RWPE1 (cell line): ENCODE data around the gene KCNN3.

Experiments used
- CTCF ChIA-PET: fragments of 350-600 bp; sonication (Branson Sonifier 250); formaldehyde crosslinking; extraction: SDS; loops from one replicate; lab custom pipeline; 2021; lab: Yijun Ruan, JAX
- POLR2A ChIA-PET: fragments of 400-600 bp; formaldehyde crosslinking; extraction: SDS; loops from one replicate; lab custom pipeline; 2020; ENCODE audit warnings: antibody characterized with exemption; ENCODE audit not compliant: low non-redundant PET; lab: Yijun Ruan, JAX
- DNase-seq: peaks from one replicate; pipeline ENCODE4 v3.0.0; 2012; ENCODE audit warnings: low spot score
- H3K27ac ChIP-seq: fragments of 450-650 bp; 2 replicates; pipeline ENCODE4 v1.5.1; 2017
- CTCF ChIP-seq: fragments of 450-650 bp; conservative IDR thresholded peaks from 2 replicates; pipeline ENCODE4 v1.5.1; 2017; ENCODE audit warnings: low read depth, mild to moderate bottlenecking

Gene KCNN3

GRCh38 chr1:154770897-154771594 lies 99.0 kb downstream of the KCNN3 start:
- TF ChIP-seq CTCF: no peak
- CTCF ChIA-PET: no interaction called here
- POLR2A ChIA-PET: no interaction called here
- no peak overlapping the region for H3K27ac ChIP-seq
- DNase-seq: no peak

- DNase-seq: no peak
- no peak for TF ChIP-seq CTCF
- ChIA-PET CTCF (interaction anchor here (0.6 to 1.1 kb wide), 3 partner anchors 50 to 109 kb away, joined by 3 to 4 read pairs (median 3); no protein-coding TSS in a partner anchor), POLR2A (no interaction called here)
- H3K27ac ChIP-seq: no peak overlapping the region
These were observed 100.7 kb downstream of the KCNN3 start for GRCh38 chr1:154769193-154769895.

GRCh38 chr1:154768456-154769125 lies 101.5 kb downstream of the KCNN3 start:
- POLR2A ChIA-PET: no interaction called here
- DNase-seq: no peak
- H3K27ac ChIP-seq: no peak overlapping the region
- CTCF ChIA-PET: interaction anchor here (0.9 to 1.1 kb wide), 2 partner anchors 110 to 289 kb away, joined by 4 read pairs; no protein-coding TSS in a partner anchor
- no peak for TF ChIP-seq CTCF

GRCh38 chr1:154767315-154768240 lies 102.5 kb downstream of the KCNN3 start:
- TF ChIP-seq CTCF: no peak
- ChIA-PET CTCF (interaction anchor here (0.9 kb wide), 1 partner anchor 288 kb away, joined by 4 read pairs; no protein-coding TSS in a partner anchor), POLR2A (no interaction called here)
- DNase-seq: no peak
- H3K27ac ChIP-seq: no peak overlapping the region

- POLR2A ChIA-PET: no interaction called here
- no peak overlapping the region for H3K27ac ChIP-seq
- TF ChIP-seq CTCF: no peak
- peak; percentile 58 for DNase-seq
- CTCF ChIA-PET: interaction anchor here (0.7 to 1.0 kb wide), 2 partner anchors 54 to 306 kb away, joined by 3 read pairs; no protein-coding TSS in a partner anchor
These were observed 104.1 kb downstream of the KCNN3 start for GRCh38 chr1:154765970-154766369.
